HG03432 (cell line): ENCODE results near the gene DNAJC24.

Experiments used
- ATAC-seq: cut with Tn5 transposase; IDR thresholded peaks from one replicate; pipeline ENCODE4 v1.9.1; 2021; ENCODE audit warnings: mild to moderate bottlenecking, moderate library complexity; ENCODE audit not compliant: unreplicated experiment

Gene DNAJC24

DNA sequence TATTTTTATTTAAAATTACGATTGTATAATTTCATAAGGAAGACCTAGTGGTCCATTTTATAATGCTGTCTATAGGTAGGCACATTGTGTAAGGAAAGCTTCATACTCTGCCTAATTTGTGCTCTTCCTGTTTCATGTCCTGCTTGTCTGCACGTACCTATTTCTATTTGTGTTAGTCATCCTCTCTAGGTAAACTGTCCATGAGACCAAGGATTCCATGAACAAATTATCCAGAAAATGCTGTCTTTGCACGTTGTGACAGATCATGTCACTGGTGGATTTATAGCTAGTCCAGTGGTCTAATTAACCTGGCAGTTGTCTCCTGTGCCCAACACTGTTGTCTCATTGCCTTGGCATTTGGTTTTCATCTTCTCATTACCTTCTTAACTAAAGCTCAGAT, 44.7 kb downstream of the DNAJC24 start:
- no peak for ATAC-seq

DNA sequence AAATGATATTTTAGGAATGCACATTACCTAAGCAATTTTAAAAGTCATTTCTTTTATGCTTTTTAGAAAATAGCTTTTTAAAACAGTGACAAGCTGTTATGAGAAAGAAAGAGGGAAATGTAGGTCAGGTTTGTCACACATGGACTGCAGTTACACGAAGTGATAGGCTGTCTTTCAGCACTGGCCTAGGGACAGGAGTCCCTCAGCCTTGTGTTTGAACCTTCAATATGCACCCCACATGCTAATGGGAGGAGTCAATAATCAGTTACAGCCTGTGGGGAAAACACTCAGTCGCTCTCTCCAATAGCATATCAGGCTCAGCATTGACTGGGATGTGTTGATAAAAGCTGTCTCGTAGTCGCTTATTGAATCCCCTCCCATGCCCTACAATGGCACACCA, 45.8 kb downstream of the DNAJC24 start:
- no peak for ATAC-seq

DNA sequence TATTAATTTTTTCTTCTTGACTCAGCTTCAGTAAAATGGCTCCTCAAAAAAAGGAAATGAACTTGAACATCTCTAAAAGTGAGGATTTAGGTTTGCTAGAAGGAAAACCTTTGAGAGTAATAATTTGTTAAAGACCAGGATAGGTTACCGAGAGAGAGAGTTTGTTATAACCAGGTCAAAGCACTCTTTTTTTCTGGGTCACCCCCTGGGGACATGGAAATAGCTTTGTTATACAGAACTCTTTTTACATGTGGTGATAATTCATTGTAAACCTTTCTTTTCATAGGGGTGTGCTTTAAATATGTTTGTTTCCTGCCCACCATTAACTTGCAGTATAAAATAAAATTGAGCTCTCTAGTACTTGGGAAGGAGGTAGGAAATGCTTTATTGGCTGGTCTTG, 47.7 kb downstream of the DNAJC24 start:
- ATAC-seq, result no peak

DNA sequence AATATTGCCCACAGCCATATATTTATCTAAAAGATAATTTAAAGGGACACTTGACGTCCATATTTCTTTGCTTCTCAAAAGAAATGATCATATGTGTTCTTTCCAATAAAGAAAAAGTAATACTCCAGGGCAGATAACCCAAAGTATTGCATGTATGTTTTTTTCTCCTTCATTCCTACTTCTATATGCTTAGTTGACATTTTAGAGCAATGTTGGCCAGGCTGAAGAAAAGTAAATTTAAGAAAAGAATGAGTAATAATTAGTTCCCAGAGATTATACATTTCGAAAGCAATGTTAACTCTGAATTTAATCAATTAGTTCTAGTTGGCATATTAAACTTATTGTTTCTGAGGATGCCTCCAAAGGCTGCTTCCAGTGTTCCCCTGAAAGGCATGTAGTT, 48.2 kb downstream of the DNAJC24 start:
- no peak for ATAC-seq

DNA sequence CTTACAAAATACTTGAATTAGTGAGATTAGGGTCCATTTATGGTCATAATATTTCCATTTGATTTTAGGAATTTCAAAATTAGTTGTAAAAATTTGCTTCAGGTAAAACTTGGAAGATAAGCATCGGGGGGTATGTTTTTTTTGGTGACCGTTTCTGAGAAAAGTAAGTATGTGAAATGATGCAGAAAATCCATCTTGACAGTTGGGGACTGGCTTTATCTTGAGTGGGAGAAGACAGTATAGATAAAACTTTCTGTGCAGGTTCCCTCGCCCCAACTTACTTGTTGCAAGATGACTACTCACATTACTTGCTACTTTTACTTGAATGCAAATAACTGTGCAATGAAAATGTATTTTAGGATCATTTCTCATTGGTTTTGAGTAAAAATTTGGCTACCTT, 49.5 kb downstream of the DNAJC24 start:
- no peak for ATAC-seq

GRCh38 chr11:31419669-31420068, 50.0 kb downstream of the DNAJC24 start:
- no peak for ATAC-seq

DNA sequence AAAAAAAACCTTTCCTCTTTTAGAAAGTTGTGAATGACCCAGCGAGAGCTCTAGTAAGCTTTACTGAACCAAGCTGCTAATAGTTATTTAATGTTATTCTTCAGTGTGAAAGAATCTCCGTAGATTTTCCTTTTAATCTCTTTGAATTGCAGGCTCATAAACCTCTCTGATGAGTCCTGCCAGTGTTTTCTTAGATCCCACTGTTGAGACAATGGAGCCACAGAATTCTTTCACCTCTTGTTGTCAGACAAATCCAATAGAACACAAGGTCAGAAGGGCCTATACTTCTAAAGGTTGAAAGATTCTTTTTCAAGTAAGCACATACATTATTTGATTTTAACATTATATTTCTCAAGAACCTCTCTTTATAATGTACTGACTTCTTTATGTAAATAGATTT, 52.2 kb downstream of the DNAJC24 start:
- no peak for ATAC-seq

GRCh38 chr11:31422703-31423102, 53.0 kb downstream of the DNAJC24 start:
- no peak for ATAC-seq

DNA sequence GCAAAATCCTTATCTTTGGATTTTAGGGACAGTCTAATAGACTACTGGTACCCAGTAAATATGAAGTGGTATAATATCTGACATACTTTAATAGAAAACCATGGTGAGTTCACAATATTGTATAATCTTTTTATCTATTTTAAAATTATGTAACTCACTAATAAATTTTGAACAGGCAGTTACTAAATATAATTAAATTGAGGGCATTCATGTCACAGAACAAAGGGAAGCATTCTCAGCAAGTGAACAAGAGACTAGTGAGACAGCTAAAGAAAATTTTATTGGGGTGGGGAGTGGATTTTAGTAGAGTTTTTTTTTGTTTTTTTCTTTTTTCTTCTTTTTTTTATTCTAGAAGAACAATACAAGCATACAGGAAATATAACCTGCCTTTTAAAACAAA, 55.0 kb downstream of the DNAJC24 start:
- ATAC-seq, result no peak

DNA sequence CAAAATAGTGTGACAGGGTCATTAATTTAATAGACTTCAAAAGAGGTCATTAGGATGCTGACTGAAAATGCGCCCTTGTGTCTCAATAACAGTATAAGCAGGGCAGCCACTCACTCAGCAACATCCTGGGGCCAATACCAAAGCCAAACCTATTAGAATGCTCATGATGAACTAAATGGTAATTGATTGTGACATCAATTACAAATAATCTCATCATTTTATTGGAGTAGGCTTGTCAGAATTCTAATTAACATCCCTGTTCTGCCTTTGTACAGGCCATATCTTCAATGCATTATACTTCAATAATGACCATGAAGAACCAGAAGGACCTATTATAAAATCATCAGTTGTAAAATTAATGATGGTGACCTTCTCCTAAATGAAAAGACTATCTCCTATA, 64.2 kb downstream of the DNAJC24 start:
- no peak for ATAC-seq

- no peak for ATAC-seq
Measured at GRCh38 chr11:31437742-31438435, 68.2 kb downstream of the DNAJC24 start.

DNA sequence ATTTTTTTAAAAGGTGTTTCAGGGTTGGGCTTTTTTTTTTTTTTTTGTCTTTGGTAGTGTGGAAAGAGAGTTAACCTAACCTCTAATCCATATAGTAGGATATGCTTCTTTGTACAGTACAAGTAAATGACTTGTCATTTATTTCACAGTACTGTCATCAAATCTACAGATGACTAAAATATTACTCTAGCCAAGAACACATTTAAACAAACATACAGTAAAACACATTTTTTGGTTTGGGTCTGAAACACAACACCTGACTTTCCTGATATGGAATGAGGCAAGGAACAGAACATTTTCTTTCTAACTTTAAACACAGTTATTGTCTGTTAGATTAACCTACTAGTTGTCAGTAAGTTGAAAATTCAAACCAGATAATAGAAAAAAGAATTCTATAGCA, 71.6 kb downstream of the DNAJC24 start:
- no peak for ATAC-seq

DNA sequence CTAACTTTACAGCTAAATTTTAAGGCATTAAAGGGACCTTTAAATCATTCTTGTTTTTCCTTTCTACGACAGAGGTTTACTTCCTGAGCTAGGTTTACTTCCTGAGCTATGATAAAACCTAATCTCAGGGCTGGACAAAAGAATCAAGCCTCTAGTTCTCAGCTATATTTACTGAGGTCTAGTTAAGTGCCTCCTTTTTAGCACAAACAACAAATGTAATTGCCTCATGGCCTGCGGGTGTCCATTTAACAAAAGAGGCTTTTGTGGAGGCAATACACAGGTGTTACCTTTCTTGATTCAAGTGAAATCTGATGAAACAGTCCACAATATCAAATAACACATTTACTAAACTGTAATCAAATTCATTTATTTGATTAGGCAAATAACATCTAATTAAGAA, 72.4 kb downstream of the DNAJC24 start:
- ATAC-seq, result no peak

- no peak for ATAC-seq
Measured at GRCh38 chr11:31443802-31444201, 74.1 kb downstream of the DNAJC24 start.

DNA sequence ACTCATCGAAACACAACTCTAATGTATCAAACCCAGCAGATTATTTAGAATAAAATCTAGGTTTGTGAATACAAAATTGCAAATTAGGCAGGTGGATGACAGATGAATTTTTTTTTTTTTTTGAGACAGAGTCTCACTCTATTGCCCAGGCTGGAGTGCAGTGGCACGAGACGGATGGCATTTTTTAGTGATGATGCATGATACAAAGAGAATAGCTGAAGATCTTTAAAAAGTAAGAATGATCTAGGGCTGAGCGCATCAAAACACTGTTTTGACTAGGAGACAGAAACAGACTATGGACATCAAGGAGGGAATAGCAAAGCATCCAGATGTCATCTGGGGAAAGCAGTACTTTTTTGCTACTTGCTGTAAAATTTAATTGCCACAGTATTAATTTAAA, 76.0 kb downstream of the DNAJC24 start:
- ATAC-seq, result no peak

GRCh38 chr11:31449040-31449439, 79.4 kb downstream of the DNAJC24 start:
- no peak for ATAC-seq

GRCh38 chr11:31450841-31451240, 81.2 kb downstream of the DNAJC24 start:
- ATAC-seq, result no peak

GRCh38 chr11:31455177-31455576, 85.5 kb downstream of the DNAJC24 start:
- ATAC-seq, result no peak

GRCh38 chr11:31464436-31464835, 94.8 kb downstream of the DNAJC24 start:
- ATAC-seq, result no peak

DNA sequence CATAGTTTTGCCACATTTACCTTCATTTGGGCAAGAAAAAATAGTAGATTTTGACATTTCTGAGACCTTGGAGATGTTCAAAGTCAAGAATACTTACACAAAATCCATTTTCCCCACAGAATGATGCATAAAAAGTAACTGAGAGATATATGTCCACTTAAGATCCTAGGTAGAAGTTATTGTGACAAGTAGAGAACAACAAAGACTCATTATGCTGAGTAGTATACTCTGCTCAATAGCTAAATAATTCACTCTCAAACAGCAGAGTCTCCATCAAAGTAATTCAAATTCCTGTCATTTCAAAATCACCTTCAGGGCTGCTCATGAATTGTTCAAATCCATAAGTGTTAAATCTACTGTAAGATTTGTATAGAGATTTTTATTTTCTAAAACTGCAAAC, 104.4 kb downstream of the DNAJC24 start:
- no peak for ATAC-seq

GRCh38 chr11:31477528-31478222, 108.0 kb downstream of the DNAJC24 start:
- ATAC-seq, result no peak

DNA sequence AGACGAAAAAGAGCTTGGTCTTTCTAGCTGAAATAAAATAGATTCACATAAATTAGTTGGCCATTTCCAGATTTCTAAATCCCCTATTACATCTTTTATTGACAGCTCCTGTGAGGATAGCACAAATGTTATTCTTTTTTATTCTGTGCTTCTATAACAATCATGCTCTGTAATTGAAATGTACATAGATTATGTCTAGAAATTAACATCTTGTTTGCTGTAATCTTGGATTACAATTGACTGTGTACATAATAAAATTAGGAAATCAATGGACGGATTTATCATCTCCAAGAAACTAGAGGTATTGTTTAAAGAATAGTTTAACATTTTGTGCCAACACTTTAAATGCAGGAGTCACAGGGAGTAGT, 108.5 kb downstream of the DNAJC24 start:
- no peak for ATAC-seq

DNA sequence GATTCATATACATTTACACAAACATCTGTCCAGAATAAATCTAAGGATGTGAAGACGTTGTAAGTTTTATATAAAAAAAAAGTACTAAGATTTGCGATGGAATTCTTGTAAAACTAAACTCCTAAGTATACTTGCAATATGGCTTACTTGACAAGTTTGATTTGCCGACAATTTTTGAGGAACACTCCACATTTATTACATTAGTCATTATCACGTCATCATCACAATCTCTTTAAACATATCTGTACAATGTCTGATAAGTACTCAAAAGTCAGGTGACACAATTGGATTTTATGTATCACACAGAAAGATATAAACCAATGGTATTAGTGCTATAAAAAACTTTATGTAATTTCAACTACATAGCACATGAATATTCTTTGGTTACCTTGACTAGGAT, 109.4 kb downstream of the DNAJC24 start:
- ATAC-seq, result no peak
